Stimulated activated CD4-positive, alpha-beta T cell treated with anti-CD3 and anti-CD28 coated beads, TNF-alpha, amount 100 ng/mL, for 1 hour (primary cell): Measurements from ENCODE around the gene MAX.

ENCODE experiments used
- DNase-seq, 3 donors: peaks; one replicate each; pipeline ENCODE4 v3.0.0-alpha.2; 2020; ENCODE audit warnings: low read depth in 3 of 3, low spot score in 1 of 3

The MAX gene

GRCh38 chr14:65074449-65075150 is 27.7 kb downstream of the MAX start:
- DNase-seq: no peak

GRCh38 chr14:65073605-65074201 is 28.6 kb downstream of the MAX start:
- DNase-seq: no peak

- no peak for DNase-seq
These were observed 29.4 kb downstream of the MAX start for GRCh38 chr14:65072937-65073336.

GRCh38 chr14:65072256-65072655 is 30.1 kb downstream of the MAX start:
- no peak for DNase-seq

- DNase-seq: no peak
These were observed 30.8 kb downstream of the MAX start for GRCh38 chr14:65071544-65071943.

GRCh38 chr14:65070471-65070976 is 31.8 kb downstream of the MAX start:
- DNase-seq: no peak

- DNase-seq: no peak
These were observed 32.4 kb downstream of the MAX start for GRCh38 chr14:65069874-65070413.

- DNase-seq: no peak
These were observed 36.6 kb downstream of the MAX start for GRCh38 chr14:65065719-65066118.

- DNase-seq: no peak
These were observed 39.9 kb downstream of the MAX start for GRCh38 chr14:65062096-65063075.

- no peak for DNase-seq
These were observed 44.6 kb downstream of the MAX start for GRCh38 chr14:65057695-65058094.

GRCh38 chr14:65054471-65055085 is 47.7 kb downstream of the MAX start:
- DNase-seq: no peak

- no peak for DNase-seq
These were observed 48.9 kb downstream of the MAX start for GRCh38 chr14:65053466-65053865.

- DNase-seq: no peak
These were observed 49.5 kb downstream of the MAX start for GRCh38 chr14:65052832-65053231.

- DNase-seq: no peak
These were observed 56.6 kb downstream of the MAX start for GRCh38 chr14:65045709-65046108.

GRCh38 chr14:65045006-65045405 is 57.3 kb downstream of the MAX start:
- DNase-seq: no peak

- DNase-seq: no peak
These were observed 57.7 kb downstream of the MAX start for GRCh38 chr14:65044596-65044959.

- no peak for DNase-seq
These were observed 58.3 kb downstream of the MAX start for GRCh38 chr14:65043893-65044595.

- no peak for DNase-seq
These were observed 59.5 kb downstream of the MAX start for GRCh38 chr14:65042731-65043372.

GRCh38 chr14:65042296-65042695 is 60.0 kb downstream of the MAX start:
- DNase-seq: no peak

- DNase-seq: no peak
These were observed 60.8 kb downstream of the MAX start for GRCh38 chr14:65041434-65041915.
